OCI-LY3 (cell line): ENCODE measurements around the gene DKK3.

ENCODE experiments used
- EZH2phosphoT487 ChIP-seq: fragments of 200-600 bp; shearing (Covaris generic); IDR thresholded peaks from 2 replicates; pipeline ENCODE4 v1.6.1; 2018; ENCODE audit warnings: antibody characterized with exemption, mixed run types, low read depth
- TF ChIP-seq, protein P1 (sequence below): fragments of 200-600, 300-600 bp; sonication (generic); IDR thresholded peaks from 2 replicates; pipeline ENCODE4 v1.5.1; 2014; ENCODE audit warnings: antibody characterized with exemption, low read length, low read depth

DNA sequence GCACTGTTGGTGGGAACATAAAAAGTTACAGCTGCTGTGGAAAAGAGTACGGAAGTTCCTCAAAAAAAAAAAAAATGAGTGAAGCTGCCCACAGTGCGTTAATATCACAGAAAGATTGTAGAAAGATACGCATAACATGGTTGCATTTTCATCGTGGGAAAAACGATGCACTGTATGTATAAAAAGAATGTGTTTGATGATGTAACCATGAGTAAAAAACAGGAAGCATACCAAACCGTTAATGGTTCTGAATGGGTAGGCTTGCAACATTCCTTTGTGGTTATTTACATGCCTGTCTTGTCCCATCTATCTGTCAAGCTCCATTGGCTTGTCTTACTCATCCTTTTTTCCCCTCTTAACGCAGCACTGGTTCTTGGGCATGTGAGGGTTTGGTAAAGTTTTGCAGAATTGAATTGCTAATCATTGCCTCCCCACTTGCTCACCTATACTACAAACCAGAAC is 33.8 kb upstream of the DKK3 start:
- TF ChIP-seq, protein P1, sequence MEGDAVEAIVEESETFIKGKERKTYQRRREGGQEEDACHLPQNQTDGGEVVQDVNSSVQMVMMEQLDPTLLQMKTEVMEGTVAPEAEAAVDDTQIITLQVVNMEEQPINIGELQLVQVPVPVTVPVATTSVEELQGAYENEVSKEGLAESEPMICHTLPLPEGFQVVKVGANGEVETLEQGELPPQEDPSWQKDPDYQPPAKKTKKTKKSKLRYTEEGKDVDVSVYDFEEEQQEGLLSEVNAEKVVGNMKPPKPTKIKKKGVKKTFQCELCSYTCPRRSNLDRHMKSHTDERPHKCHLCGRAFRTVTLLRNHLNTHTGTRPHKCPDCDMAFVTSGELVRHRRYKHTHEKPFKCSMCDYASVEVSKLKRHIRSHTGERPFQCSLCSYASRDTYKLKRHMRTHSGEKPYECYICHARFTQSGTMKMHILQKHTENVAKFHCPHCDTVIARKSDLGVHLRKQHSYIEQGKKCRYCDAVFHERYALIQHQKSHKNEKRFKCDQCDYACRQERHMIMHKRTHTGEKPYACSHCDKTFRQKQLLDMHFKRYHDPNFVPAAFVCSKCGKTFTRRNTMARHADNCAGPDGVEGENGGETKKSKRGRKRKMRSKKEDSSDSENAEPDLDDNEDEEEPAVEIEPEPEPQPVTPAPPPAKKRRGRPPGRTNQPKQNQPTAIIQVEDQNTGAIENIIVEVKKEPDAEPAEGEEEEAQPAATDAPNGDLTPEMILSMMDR, result no peak
- no peak for TF ChIP-seq EZH2phosphoT487
